ENCODE data around the gene AP3D1.
A peak's percentile ranks its signal among the peaks of the same experiment; 100 is the strongest.
"Not testable (repeated sequence)": the region's sequence is repeated elsewhere in the genome, so short reads cannot be mapped to it uniquely, and the experiment has no call there.

Gene AP3D1

DNA sequence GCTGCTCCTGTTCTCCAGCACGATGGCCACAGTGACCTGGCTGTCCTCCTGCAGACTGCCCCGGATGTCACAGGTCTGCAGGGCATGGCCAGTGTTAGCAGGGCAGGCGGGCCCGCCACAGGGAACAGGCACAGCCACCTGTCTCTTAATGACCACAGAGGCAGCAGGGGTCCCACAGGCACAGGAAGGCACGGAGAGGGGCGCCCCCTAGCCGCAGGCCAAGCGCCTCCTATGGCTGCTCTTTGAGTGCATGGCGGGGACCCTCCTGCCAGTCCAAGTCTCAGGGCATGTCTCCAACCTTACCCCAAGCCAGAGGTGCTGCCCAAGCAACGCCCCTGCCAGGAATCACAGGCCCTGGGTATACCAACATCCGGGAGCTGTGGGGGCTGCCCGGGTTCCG lies 40.5 kb downstream of the AP3D1 start:
- DNase-seq (ENCODE audit: low read depth, low spot score) = no peak

DNA sequence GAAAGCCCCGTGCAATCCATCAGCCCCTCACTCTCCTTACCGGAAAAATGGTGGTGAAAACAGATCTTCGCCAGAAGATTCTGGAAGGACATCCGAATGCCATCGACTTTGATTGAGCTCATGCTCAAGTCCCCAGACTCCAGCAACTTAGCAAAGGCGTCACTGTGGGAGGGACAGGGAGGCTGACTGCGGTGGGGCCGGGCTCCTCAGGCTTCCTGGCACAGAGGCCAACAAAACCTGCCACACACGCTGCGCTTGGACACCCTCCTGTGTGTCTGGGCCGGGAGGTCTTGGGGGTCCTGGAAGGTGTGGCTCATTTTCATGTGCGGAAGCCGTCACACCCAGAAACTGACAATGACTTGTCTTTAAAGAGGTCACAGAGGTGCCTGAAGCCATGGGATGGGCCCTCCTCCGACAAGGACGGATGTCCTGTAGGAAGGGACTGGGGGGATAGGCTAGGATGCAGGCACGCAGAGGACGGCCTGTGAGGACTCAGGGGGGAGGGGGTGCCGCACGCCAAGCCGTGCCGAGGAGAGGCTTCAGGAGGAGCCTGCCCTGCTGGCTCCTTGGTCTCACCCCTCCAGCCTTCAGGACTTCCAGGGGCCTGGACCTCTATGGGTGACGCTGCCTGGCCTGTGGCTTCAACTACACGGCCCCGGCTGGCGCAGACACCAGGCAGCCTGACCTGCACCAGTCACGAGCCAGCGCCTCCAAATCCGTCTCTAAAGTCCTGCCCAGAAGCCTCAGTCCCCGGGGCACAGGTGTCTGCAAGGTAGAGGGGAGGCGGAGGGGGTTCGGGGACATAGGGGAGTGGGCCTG lies 42.1 kb downstream of the AP3D1 start:
- DNase-seq (ENCODE audit: low read depth, low spot score) = no peak

DNA sequence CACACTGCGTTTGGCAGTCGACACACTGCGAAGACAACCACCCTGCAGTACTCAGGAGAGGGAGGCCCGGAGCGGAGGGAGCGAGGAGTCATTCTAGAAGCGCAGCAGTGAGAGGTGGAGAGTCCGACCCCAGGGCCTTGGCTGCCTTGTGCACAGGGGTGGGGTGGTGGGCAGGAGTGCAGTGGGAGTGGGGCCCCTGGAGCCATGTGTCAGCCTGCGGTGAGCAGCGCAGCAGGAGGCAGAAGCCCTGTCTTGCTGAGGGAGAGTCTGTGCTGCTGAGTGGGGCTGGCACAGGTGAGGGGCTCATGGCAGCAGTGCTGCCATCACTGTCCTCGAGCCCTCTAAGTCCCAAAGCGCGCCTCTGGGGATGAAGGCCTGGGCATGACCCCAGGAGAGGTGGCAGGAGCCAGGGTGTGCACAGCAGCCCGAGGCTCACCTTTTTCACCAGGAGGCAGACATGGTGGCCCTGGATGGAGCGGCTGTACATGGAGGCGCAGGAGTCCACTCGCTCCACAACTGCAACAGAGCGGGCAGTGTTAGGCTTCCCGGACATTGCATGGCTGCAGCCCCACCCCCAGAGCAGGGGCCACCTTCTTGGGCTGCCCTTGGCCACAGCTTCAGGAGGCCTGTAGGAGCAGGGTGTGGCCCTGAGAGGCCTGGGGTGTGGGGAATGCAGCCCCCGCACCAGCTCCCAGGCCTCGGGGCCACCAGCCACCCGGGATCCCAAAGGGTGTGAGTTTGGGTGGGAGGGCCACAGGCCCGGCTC lies 42.9 kb downstream of the AP3D1 start:
- DNase-seq (ENCODE audit: low read depth, low spot score) = no peak

DNA sequence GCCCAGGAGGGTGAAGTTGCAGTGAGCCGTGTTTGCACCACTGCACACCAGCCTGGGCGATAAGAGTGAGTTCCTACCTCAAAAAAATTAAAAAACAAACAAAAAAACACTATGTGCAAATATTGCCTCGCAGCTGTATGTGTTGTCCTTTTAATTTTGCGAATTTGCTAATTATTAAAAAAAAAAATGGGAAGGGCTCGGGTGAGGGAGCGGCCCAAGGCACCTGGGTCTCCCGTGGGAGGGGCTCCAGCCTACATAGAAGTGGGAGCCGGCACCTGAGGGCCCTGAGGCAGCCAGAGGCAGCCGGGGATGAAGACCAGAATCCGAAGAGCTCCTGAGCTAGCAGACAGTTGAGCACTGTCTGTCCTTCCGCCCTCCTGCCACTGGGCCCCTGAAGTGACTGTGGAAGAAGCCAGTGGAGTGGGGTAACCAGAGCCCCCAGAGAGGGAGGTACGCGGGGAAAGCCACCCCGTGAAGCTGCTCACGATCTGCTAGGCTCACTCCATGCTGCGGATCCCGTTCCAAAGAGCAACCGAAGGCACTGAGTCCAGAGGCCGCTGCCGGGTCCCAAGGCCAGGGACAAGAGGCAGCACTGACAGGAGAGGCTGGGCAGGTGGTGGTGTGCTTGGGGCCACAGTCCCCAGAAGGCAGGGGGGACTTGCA lies 48.2 kb downstream of the AP3D1 start:
- no peak for DNase-seq (ENCODE audit: low read depth, low spot score)

DNA sequence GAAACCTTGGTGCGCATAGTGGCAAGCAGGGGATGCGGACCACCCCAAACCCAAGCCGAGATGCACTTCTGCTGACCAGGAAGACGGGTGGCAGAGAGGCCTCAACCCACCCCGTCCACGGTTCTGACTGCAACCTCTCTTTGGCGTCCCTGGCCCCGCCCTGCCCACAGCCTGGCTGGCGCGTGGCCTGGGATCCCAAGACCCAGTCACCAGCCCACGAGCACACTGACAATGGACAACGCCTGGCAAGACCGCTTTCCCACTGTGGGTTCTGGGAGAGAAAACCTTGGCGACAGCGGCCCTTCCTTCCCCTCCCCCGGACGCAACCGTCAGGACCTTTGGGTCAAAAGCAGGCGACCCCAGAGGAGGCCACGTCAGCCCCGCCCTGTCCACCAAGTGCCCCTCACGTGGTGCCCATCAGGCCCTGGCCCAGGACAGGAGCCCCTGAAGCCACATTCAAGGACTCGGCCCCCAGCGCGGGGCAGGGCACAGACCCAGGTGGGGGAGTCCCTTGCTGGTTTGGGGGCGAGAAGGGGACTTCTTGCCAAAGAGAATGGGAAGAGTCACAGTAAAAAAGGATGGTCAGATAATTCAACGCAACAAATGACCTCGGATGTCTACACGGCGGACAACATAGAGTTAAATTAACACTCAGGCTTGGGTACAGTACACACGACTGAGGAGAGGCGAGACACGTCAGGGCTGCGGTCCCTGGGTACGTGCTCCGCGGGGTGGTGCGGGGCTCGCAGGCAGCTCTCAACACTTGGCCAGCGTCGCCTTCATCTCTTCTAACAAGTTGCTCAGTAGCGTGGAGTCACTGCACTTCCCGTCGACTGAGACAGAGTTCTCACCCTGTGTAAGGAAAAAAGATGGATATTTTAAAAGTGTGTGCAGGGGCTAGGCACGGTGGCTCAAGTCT lies 49.7 kb downstream of the AP3D1 start:
- DNase-seq (ENCODE audit: low read depth, low spot score) = no peak

DNA sequence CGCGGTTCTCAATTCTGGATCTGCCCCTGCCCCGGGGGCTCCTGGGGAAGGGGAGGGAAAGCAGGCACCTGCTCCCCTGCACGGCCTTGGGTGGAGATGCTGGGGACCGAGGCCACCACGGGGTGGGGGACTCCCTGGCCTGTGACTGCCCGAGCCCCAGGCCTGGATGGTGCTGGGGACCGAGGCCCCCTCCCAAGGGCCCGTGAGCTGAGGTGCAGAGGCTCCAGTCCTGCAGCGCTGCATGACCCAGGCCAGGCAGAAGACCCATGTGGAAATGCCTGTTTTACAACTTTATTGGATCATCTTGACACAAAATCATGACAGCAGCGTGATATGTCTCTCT lies 50.7 kb downstream of the AP3D1 start:
- DNase-seq (ENCODE audit: low read depth, low spot score) = no peak

DNA sequence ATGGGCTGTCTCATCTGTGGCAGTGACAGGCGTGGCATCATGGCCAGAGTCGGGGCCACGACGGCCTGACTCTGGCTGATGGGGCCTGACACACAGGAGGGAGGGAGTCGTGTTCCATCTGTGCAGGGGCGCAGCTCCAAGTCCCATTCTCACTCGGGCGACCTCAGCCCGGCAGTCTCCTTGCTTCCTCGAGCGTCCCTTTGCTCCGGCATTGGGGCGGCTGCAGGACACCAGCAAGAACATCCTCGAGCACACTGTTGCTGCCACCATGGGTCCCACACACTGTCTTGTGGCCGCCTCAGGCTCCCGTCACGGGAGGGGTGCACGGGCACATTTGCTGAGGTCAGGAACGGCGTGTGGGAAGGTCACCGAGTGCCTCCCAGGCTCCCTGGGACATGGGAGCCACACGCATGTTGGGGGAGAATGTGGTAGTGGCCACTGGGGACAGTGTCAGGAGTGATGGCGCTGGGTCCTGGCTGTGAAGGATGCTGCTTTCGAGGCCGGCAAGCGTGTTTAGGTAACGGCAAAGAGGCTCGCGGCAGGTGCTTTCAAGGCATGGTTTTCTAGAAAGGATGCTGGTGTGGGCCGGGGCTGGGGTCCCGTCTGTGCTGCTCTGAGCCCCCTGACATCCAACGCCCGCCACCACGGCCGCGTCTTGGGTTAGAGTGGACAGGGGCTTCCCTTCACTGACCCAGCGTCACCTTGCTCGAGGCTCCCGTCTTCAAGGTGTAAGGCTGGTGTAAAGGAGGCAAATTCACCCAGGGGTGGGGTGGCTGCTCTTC lies 51.2 kb downstream of the AP3D1 start:
- no peak for DNase-seq (ENCODE audit: low read depth, low spot score)

DNA sequence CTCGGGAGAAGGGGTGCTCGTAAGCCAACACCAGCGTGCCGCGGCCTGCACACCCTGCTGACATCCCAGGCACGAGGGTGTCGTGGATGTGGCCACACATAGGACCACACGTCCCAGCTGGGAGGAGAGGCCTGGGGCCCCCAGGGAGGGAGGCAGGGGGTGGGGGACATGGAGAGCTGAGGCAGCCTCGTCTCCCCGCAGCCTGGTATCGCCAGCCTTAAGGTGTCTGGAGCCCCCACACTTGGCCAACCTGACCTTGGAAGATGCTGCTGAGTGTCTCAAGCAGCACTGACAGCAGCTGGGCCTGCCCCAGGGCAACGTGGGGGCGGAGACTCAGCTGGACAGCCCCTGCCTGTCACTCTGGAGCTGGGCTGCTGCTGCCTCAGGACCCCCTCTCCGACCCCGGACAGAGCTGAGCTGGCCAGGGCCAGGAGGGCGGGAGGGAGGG lies 52.3 kb downstream of the AP3D1 start:
- DNase-seq (ENCODE audit: low read depth, low spot score) = no peak

DNA sequence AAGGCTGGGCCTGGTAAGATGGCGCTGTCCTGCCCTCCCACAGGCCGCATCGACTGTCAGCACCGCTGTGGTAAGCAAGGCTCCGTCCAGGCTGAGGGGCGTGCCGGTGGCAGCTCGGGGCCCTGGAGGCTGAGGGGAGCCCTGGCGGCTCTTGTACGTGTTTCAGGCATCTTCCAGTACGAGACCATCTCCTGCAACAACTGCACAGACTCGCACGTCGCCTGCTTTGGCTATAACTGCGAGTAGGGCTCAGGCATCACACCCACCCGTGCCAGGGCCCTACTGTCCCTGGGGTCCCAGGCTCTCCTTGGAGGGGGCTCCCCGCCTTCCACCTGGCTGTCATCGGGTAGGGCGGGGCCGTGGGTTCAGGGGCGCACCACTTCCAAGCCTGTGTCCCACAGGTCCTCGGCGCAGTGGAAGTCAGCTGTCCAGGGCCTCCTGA lies 53.5 kb downstream of the AP3D1 start:
- no peak for DNase-seq (ENCODE audit: low read depth, low spot score)

DNA sequence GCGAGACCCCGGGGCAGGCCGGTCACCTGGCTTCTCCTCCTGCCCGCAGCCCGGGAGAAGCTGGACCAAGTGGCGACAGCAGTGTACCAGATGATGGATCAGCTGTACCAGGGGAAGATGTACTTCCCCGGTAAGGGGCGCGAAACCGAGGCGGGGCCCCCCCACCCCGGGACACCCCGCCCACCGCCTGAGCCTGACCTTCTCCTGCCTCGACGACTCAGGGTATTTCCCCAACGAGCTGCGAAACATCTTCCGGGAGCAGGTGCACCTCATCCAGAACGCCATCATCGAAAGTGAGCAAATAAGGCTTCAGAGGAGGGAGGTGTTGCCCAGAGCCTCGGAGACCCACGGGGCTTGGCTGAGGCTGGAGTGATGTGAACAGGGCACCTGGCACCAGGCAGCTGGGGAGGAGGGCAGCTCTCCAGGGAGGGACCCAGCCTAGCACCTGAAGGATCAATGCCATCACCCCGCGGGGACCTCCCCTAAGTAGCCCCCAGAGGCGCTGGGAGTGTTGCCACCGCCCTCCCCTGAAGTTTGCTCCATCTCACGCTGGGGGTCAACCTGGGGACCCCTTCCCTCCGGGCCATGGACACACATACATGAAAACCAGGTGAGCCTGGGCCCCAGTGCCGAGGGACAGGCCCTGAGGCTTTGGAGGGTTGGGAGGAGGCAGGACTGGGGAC lies 54.0 kb downstream of the AP3D1 start:
- DNase-seq (ENCODE audit: low read depth, low spot score) = no peak

DNA sequence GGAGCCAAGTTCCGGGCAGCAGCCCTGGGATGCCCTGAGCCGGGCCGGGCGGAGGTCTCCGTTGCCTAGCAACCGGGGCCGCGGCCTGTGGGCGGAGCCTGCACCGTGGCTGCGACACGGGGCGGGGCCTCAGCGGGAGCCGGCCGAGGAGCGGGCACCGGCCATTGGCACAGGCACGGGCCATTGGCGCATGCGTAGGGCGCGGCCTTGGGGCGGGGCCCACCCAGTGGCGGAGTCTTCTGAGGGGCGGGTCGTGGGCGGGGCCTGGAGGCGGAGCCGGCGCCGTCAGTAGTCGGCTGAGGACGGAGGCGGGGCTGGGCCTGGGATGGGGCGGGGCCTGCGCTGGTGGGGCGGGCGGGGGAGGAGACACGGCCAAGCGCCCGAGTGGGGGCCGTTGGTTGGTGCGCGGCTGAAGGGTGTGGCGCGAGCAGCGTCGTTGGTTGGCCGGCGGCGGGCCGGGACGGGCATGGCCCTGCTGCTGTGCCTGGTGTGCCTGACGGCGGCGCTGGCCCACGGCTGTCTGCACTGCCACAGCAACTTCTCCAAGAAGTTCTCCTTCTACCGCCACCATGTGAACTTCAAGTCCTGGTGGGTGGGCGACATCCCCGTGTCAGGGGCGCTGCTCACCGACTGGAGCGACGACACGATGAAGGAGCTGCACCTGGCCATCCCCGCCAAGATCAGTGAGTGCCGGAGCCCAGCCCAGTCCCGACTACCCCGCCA lies 54.7 kb downstream of the AP3D1 start, which contains the start of gene IZUMO4:
Gene IZUMO4, plus strand, starts transcription at position 436 of the 723 bp plus-strand sequence. Its CDS starts 31 bp downstream, at position 467.
- DNase-seq (ENCODE audit: low read depth, low spot score) = peak; percentile 99

DNA sequence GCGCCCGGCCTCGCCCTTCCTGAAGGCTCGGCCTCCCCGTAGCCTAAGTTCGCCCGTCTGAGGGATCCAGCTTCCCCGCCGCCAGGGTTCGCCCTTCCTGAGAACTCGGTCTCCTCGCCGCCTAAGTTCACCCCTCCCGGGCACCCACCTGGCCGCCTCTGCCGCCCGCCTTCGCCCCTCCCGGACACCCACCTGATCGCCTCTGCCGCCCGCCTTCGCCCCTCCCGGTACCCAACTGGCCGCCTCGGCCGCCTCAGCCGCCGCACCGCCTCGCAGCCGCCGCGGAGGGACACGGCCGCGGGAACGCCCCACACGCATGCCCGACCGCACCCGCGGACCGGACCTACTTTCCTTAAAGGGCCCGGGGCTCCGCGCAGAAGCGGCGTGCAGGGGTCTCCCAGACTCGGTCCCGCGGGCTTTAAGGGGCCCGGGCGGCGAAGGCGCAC lies 55.3 kb downstream of the AP3D1 start, which contains the start of gene MOB3A:
Gene MOB3A, minus strand, starts transcription at position 293 of the 446 bp plus-strand sequence. CDS start 17,766 bp downstream, outside the sequence.
- DNase-seq (ENCODE audit: low read depth, low spot score) = peak; percentile 77

DNA sequence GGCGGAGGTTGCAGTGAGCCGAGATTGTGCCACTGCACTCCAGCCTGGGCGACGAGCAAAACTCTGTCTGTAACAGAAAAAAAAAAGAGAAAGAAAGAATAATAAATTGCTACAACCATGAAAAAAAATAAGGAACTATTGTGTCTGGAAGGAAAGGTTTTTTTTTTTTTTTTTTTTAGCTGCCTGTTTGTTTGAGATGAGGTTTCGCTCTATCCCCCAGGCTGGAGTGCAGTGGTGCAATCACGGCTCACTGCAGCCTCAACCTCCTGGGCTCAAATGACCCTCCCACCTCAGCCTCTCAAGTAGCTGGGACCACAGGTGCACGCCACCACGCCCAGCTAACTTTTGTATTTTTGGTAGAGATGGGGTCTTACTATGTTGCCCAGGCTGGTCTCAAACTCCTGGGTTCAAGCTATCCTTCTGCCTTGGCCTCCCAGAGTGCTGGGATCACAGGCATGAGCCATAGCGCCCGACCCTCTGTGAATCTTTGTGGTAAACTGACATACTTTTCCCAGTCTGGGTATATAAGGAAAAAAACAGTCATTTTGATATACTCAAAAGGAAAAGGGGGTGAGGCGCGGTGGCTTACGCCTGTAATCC lies 59.3 kb downstream of the AP3D1 start:
- DNase-seq (ENCODE audit: low read depth, low spot score) = not testable (repeated sequence)

DNA sequence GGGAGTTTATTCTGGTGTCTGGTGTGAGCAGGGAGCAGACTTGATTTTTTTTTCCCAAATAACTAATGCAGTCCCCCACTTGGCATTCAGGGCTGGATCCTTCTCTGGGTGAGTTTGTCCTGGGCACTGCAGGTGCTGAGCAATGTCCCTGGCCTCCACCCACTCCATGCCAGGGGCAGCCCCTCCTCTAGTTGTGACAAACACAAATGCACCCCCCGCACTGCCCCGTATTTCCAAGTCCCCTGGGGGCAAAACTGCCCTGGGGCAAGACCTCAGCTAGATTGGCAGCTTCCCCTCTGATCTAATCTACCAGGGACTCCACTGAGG lies 61.7 kb downstream of the AP3D1 start:
- DNase-seq (ENCODE audit: low read depth, low spot score) = no peak

DNA sequence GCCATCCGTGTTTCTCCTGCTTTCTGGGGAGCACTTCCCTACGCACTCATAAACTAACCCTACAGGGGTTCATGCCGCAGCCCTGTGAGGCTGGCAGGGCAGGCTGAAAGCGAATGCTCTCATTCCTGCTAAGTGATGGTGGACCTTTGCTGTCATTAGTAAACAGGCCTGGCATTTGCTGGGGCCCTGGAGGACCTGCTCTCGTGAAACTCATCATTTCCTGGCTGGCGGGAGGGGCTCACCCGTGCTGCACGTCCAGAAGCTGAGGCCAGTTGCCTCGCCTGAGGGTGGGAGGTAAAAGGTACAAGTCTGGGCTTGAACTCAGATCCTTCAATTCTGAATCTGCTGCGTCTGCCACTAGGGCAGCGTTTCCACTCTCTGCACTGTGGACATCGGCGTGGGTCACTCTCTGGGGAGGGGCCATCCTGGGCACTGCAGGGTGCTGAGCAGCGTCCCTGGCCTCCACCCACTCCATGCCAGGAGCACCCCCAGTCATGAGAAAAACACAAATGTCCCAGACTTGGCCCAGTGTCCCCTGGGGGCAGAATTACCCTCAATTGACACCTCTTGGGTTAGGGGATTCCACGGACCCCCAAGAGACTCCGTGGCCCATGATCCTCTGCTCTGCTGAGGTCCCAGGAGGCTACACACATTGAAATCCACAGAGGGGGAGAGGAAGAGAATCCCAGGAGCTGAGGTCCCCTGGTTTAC lies 62.2 kb downstream of the AP3D1 start:
- no peak for DNase-seq (ENCODE audit: low read depth, low spot score)

DNA sequence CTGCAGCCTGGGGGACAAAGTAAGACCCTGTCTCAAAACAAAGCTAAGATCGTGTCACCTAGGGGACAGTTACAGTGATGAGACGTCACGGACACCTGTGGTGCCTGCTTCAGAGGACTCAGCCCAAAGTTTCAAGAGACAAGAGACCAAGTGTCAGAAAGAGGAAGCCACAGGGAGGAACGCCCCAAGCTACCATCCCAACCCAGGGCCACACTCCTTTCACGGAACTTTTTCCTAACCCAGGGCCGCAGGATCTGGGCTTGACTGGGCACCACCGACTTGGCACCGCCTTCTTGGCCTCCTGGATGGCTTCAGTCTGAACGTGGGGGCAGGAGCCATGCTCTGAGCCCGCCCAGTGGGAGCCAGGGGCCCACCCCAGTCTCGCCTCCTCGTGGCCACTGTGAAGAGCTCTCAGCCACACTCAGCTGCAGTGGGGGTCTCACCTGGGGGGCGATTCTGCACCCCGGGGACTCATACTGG lies 63.7 kb downstream of the AP3D1 start:
- DNase-seq (ENCODE audit: low read depth, low spot score) = no peak

DNA sequence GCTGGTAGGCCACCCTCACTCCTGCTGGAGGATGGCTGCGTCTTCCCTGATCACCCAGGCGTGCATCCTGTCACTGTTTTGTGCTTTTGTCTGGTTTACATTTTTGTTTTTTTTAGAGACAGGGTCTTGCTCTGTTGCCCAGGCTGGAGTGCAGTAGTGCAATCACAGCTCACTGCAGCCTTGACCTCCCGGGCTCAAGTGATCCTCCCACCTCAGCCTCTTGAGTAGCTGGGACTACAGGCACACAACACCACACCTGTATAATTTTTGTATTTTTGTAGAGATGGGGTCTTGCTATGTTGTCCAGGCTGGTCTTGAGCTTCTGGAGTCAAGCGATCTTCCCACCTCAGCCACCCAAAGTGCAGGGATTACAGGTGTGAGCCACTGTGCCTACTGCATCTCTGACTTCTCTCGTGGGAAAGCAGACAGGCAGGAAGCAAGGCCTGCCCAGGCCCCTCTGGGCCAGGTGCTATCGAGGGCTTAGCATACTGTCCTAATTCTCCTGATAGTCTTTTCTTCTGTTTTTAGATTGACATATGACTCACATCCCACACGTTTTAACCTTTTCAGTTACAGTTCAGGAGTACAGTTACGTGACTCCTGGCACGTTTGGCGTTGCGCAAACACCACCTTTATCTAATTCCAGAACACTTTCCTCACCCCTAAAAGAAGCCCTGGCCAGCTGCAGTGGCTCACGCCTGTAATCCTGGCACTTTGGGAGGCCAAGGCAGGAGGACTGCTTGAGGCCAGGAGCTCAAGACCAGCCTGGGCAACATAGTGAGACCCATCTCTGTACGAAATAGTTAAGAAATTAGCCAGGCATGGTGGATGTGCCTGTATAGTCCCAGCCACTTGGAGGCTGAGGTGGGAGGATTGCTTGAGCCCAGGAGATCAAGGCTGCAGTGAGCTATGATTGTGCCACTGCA lies 64.4 kb downstream of the AP3D1 start:
- not testable (repeated sequence) for DNase-seq (ENCODE audit: low read depth, low spot score)

Measured in activated CD4-positive, CD25-positive, alpha-beta regulatory T cell treated with anti-CD3 and anti-CD28 coated beads, Interleukin-2, amount 50 U/mL, for 16 hours (primary cell).